Hepatocyte (in vitro differentiated cells): ENCODE results near the gene ELF3. TPM values are rescaled to one million over a fixed set of nuclear protein-coding genes. Genes with fewer than 3 reads are reported as not detected.
"Not testable (repeated sequence)": the region's sequence is repeated elsewhere in the genome, so short reads cannot be mapped to it uniquely, and the experiment has no call there.

Experiments
- DNase-seq: peaks from one replicate; pipeline ENCODE4 v3.0.0-alpha.2; 2016; ENCODE audit warnings: low spot score
- H2AFZ ChIP-seq: fragments of 200-600 bp; sonication (generic); 2 replicates; pipeline ENCODE4 v1.6.0; 2016; ENCODE audit warnings: antibody characterized with exemption, mild to moderate bottlenecking
- H3K27ac ChIP-seq: fragments of 200-600 bp; sonication (generic); 2 replicates; pipeline ENCODE4 v1.5.1; 2016; ENCODE audit warnings: mild to moderate bottlenecking
- H3K27me3 ChIP-seq: fragments of 200-600 bp; sonication (generic); 2 replicates; pipeline ENCODE4 v1.6.1; 2016
- H3K36me3 ChIP-seq: fragments of 200-600 bp; sonication (generic); replicated peaks from 2 replicates; pipeline ENCODE4 v1.5.1; 2016; ENCODE audit warnings: low read depth; ENCODE audit not compliant: insufficient read depth
- H3K4me1 ChIP-seq: fragments of 200-600 bp; sonication (generic); 2 replicates; pipeline ENCODE4 v1.5.1; 2016; ENCODE audit warnings: mild to moderate bottlenecking, moderate library complexity; ENCODE audit not compliant: insufficient read depth
- H3K4me2 ChIP-seq: fragments of 200-600 bp; sonication (generic); 2 replicates; pipeline ENCODE4 v1.6.0; 2016
- H3K4me3 ChIP-seq: fragments of 200-600 bp; sonication (generic); 2 replicates; pipeline ENCODE4 v1.5.1; 2016; ENCODE audit warnings: mild to moderate bottlenecking
- H3K79me2 ChIP-seq: fragments of 200-600 bp; sonication (generic); 2 replicates; pipeline ENCODE4 v1.6.0; 2017; ENCODE audit warnings: mild to moderate bottlenecking
- H3K9me2 ChIP-seq: fragments of 200-600 bp; sonication (generic); replicated peaks from 2 replicates; pipeline ENCODE4 v1.6.0; 2017; ENCODE audit warnings: mild to moderate bottlenecking; ENCODE audit not compliant: insufficient read depth
- H3K9me3 ChIP-seq: fragments of 200-600 bp; sonication (generic); 2 replicates; pipeline ENCODE4 v1.5.1; 2016; ENCODE audit warnings: low read depth, mild to moderate bottlenecking
- H4K20me1 ChIP-seq: fragments of 200-600 bp; sonication (generic); 2 replicates; pipeline ENCODE4 v1.6.0; 2016; ENCODE audit warnings: mild to moderate bottlenecking; ENCODE audit not compliant: insufficient read depth, poor library complexity, severe bottlenecking
- EZH2 ChIP-seq: fragments of 200-600 bp; sonication (generic); IDR thresholded peaks from 2 replicates; pipeline ENCODE4 v1.6.1; 2016; ENCODE audit warnings: antibody characterized with exemption, mild to moderate bottlenecking, borderline replicate concordance
- EZH2phosphoT487 ChIP-seq: fragments of 200-600 bp; sonication (generic); IDR thresholded peaks from one replicate; pipeline ENCODE4 v1.6.1; 2018; ENCODE audit warnings: antibody characterized with exemption, mild to moderate bottlenecking, low read depth, moderate library complexity; ENCODE audit not compliant: unreplicated experiment, severe bottlenecking
- WGBS: methylation state at CpG from one replicate; pipeline ENCODE4 v1.1.6; 2016; ENCODE audit warnings: low lambda C conversion rate; ENCODE audit errors: missing lambda C conversion rate; 5-methylcytosine and 5-hydroxymethylcytosine counted together
- polyA plus RNA-seq: library from polyadenylated mRNA; unstranded; fragments of >200 nt; fragmentation: Nextera tagmentation; extraction: Ambion mirVana; gene quantifications from 2 replicates; pipeline ENCODE4 v1.2.1, GENCODE V29; 2016
- total RNA-seq: library from RNA; depleted of rRNA; stranded (reverse); fragments of >200 nt; gene quantifications from 2 replicates; pipeline ENCODE4 v1.2.3, GENCODE V29; 2014
- TF ChIP-seq, protein P1 (sequence below): fragments of 200-600 bp; sonication (generic); IDR thresholded peaks from 2 replicates; pipeline ENCODE4 v1.5.1; 2016; ENCODE audit warnings: antibody characterized with exemption, mild to moderate bottlenecking; ENCODE audit not compliant: poor library complexity

Gene ELF3
- total and polyA plus RNA-seq, 2 experiments from 2014 or later: 333 to 367 TPM

DNA sequence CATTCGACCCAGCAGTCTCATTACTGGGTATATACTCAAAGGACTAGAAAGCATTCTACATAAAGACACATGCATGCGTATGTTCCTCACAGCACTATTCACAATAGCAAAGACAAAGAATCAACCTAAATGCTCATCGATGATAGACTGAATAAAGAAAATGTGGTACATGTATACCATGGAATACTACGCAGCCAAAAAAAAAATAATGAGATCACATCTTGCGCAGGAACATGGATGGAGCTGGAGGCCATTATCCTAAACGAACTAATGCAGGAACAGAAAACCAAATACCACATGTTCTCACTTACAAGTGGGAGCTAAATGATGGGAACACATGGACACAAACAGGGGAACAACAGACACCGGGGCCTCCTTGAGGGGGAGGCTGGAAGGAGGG lies 43.7 kb downstream of the ELF3 start:
- Histone ChIP-seq H3K79me2 (no peaks in the 10 kb centered on the region), H3K9me2 (no peaks in the 10 kb centered on the region), H3K27me3 (no peaks in the 10 kb centered on the region), H3K4me2 (no peak overlapping the region), H3K9me3 (no peaks in the 10 kb centered on the region), H3K4me1 (peaks cover 15% of the 10 kb centered on the region), H4K20me1 (no peaks in the 10 kb centered on the region), H3K36me3 (no peaks in the 10 kb centered on the region), H3K27ac (no peak overlapping the region), H3K4me3 (no peak overlapping the region), H2AFZ (no peak overlapping the region)
- DNase-seq: no peak
- WGBS: 94% methylated on average over 7 of the region's 7 CpGs
- TF ChIP-seq, protein P1, sequence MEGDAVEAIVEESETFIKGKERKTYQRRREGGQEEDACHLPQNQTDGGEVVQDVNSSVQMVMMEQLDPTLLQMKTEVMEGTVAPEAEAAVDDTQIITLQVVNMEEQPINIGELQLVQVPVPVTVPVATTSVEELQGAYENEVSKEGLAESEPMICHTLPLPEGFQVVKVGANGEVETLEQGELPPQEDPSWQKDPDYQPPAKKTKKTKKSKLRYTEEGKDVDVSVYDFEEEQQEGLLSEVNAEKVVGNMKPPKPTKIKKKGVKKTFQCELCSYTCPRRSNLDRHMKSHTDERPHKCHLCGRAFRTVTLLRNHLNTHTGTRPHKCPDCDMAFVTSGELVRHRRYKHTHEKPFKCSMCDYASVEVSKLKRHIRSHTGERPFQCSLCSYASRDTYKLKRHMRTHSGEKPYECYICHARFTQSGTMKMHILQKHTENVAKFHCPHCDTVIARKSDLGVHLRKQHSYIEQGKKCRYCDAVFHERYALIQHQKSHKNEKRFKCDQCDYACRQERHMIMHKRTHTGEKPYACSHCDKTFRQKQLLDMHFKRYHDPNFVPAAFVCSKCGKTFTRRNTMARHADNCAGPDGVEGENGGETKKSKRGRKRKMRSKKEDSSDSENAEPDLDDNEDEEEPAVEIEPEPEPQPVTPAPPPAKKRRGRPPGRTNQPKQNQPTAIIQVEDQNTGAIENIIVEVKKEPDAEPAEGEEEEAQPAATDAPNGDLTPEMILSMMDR: no peak
- TF ChIP-seq EZH2: no peak

DNA sequence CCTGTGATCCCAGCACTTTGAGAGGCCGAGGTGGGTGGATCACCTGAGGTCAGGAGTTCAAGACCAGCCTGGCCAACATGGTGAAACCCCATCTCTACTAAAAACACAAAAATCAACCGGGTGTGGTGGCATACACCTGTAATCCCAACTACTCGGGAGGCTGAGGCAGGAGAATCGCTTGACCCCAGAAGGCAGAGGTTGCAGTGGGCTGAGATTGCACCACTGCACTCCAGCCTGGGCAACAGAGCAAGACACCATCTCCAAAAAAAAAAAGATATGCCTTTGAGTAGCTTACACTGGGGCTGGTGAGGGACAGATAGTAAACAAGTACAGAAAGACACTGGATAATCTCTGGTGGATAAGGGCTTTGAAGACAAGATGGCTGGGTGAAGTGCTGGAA lies 44.3 kb downstream of the ELF3 start:
- H3K36me3 ChIP-seq, H2AFZ ChIP-seq, H3K9me2 ChIP-seq, H3K79me2 ChIP-seq, H3K4me2 ChIP-seq, H3K4me3 ChIP-seq, H4K20me1 ChIP-seq, DNase-seq, H3K27ac ChIP-seq, H3K9me3 ChIP-seq, H3K27me3 ChIP-seq: not testable (repeated sequence)
- 95% methylated on average over 4 of the region's 4 CpGs for WGBS
- H3K4me1 ChIP-seq: peaks cover 15% of the 10 kb centered on the region

DNA sequence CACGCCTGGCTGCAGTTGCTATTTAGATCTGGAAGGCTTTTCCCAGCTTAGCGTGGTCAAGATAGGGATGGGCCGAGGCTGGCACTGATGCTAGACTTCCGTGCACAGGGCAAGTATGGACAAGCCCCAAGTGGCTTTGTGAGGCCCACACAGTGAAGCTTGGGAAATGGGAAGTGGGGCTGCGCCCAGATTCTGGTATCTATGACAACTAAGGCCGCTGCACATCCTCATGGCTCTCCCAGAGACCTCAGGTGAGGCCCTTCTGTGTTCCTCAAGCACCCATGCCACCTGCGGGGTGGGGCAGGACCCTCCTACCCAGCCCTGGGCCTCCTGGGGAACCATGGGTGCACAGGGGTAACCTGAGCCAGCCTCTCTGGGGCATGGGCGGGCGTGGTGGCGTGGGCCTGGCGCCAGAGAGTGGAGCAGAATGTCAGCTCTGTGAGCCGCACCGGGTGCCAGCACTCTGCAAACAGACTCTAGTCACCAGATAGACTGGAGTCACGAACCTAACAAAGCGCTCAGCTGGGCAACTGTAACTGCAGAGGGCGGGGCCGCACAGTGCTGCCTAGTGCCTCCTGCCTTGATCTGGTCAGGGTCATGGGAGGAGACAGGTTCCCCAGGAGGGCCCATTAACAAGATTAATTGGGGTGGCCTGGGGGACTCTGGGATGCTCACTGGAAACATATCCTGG lies 46.4 kb downstream of the ELF3 start:
- Histone ChIP-seq H3K4me3 (no peak overlapping the region), H3K79me2 (no peaks in the 10 kb centered on the region), H3K27ac (peak overlapping the region; percentile 86), H3K9me3 (no peaks in the 10 kb centered on the region), H2AFZ (no peak overlapping the region), H3K4me2 (no peak overlapping the region), H3K9me2 (no peaks in the 10 kb centered on the region), H3K36me3 (no peaks in the 10 kb centered on the region), H3K4me1 (peaks cover 15% of the 10 kb centered on the region), H4K20me1 (no peaks in the 10 kb centered on the region), H3K27me3 (no peaks in the 10 kb centered on the region)
- peak; percentile 69 for DNase-seq
- no peak for TF ChIP-seq EZH2
- 67% methylated on average over 17 of the region's 17 CpGs for WGBS

DNA sequence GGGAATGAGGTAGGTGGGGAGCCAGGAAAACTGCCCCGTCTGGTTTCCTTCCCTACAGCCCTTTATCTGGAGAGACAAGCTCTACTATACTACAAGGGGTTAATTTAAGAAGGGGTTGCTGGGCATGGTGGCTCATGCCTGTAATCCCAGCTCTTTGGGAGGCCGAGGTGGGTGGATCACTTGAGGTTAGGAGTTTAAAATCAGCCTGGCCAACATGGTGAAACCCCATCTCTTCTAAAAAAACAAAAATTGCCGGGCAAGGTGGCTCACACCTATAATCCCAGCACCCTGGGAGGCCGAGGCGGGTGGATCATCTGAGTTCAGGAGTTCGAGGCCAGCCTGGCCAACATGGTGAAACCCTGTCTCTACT lies 46.9 kb downstream of the ELF3 start:
- not testable (repeated sequence) for H3K9me3 ChIP-seq, H3K27me3 ChIP-seq, H3K9me2 ChIP-seq, H3K4me3 ChIP-seq, H3K79me2 ChIP-seq, H3K36me3 ChIP-seq, H2AFZ ChIP-seq, DNase-seq, H3K4me2 ChIP-seq, H4K20me1 ChIP-seq
- 72% methylated on average over 6 of the region's 6 CpGs for WGBS
- Histone ChIP-seq H3K4me1 (peaks cover 15% of the 10 kb centered on the region), H3K27ac (peak overlapping the region; percentile 86)

DNA sequence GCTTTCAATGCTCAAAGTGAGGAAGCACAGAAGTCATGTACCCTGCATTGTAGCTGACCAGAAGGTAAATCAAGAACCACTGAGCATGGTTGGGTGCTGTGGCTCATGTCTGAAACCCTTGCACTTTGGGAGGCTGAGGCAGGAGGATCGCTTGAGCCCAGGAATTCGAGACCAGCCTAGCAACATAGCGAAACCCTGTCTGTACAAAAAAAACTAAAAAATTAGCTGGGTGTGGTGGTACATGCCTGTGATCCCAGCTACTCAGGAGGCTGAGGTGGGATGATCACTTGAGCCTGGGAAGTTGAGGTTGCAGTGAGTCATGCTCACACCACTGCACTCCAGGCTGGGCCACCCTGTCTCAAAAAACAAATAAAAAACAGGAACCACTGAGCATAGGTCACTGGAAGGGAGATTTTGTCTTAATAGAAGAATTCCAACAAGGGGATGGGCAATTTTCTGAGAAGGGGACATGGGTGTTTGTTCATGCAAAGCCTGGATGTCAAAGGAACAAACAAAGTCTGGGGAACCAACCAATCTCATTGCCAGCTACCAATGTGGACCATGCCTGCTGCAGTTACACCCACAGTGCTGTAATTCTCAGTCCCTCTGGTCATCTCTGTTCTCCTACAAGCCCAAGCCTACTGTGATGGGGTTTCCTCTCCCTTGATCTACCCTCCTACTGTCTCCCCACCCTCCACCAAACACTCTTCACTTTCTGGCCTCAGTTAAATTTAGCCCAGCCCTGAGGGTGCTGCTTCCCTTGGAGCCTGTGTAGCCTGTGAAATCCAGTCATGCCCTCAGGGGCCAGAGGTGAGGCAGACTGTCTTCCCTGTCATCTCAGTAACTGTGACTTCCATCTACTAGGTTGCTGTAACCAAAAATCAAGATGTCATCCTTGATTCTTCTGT lies 47.9 kb downstream of the ELF3 start:
- TF ChIP-seq, protein P1: no peak
- TF ChIP-seq EZH2 (no peak), EZH2phosphoT487 (no peak)
- Histone ChIP-seq H3K79me2 (no peaks in the 10 kb centered on the region), H3K27me3 (no peaks in the 10 kb centered on the region), H3K4me1 (peaks cover 15% of the 10 kb centered on the region), H2AFZ (no peak overlapping the region), H3K9me2 (no peaks in the 10 kb centered on the region), H3K36me3 (no peaks in the 10 kb centered on the region), H3K4me3 (no peak overlapping the region), H4K20me1 (no peaks in the 10 kb centered on the region), H3K27ac (peak overlapping the region; percentile 86), H3K4me2 (no peak overlapping the region), H3K9me3 (no peaks in the 10 kb centered on the region)
- no peak for DNase-seq
- WGBS: 89% methylated on average over 3 of the region's 3 CpGs
